ENCODE data around the gene ADAMTSL2.
A peak's percentile ranks its signal among the peaks of the same experiment; 100 is the strongest.

The ADAMTSL2 gene

GRCh38 chr9:133499892-133500270 lies 34.6 kb upstream of the ADAMTSL2 start:
- DNase-seq (ENCODE audit: low spot score) = no peak

GRCh38 chr9:133502112-133502511 lies 32.4 kb upstream of the ADAMTSL2 start:
- no peak for DNase-seq (ENCODE audit: low spot score)

GRCh38 chr9:133505186-133505830 lies 29.2 kb upstream of the ADAMTSL2 start:
- DNase-seq (ENCODE audit: low spot score) = no peak

GRCh38 chr9:133505901-133506652 lies 28.4 kb upstream of the ADAMTSL2 start:
- no peak for DNase-seq (ENCODE audit: low spot score)

GRCh38 chr9:133506653-133507038 lies 27.9 kb upstream of the ADAMTSL2 start:
- DNase-seq (ENCODE audit: low spot score) = no peak

GRCh38 chr9:133507246-133507965 lies 27.1 kb upstream of the ADAMTSL2 start:
- DNase-seq (ENCODE audit: low spot score) = no peak

- DNase-seq (ENCODE audit: low spot score) = no peak
Observed at GRCh38 chr9:133508046-133508445, 26.5 kb upstream of the ADAMTSL2 start.

GRCh38 chr9:133509179-133510083 lies 25.1 kb upstream of the ADAMTSL2 start:
- DNase-seq (ENCODE audit: low spot score) = peak; percentile 71

GRCh38 chr9:133510926-133511505 lies 23.5 kb upstream of the ADAMTSL2 start:
- DNase-seq (ENCODE audit: low spot score) = no peak

GRCh38 chr9:133511607-133512006 lies 22.9 kb upstream of the ADAMTSL2 start:
- no peak for DNase-seq (ENCODE audit: low spot score)

- no peak for DNase-seq (ENCODE audit: low spot score)
Observed at GRCh38 chr9:133512253-133513213, 22.0 kb upstream of the ADAMTSL2 start.

- no peak for DNase-seq (ENCODE audit: low spot score)
Observed at GRCh38 chr9:133513214-133514100, 21.0 kb upstream of the ADAMTSL2 start.

GRCh38 chr9:133514460-133515239 lies 19.9 kb upstream of the ADAMTSL2 start:
- peak; percentile 80 for DNase-seq (ENCODE audit: low spot score)

- DNase-seq (ENCODE audit: low spot score) = no peak
Observed at GRCh38 chr9:133515240-133515610, 19.3 kb upstream of the ADAMTSL2 start.

GRCh38 chr9:133515615-133516255 lies 18.8 kb upstream of the ADAMTSL2 start:
- DNase-seq (ENCODE audit: low spot score) = no peak

GRCh38 chr9:133516256-133516960 lies 18.1 kb upstream of the ADAMTSL2 start:
- no peak for DNase-seq (ENCODE audit: low spot score)

GRCh38 chr9:133516961-133517350 lies 17.5 kb upstream of the ADAMTSL2 start:
- DNase-seq (ENCODE audit: low spot score) = no peak

- DNase-seq (ENCODE audit: low spot score) = no peak
Observed at GRCh38 chr9:133517711-133518110, 16.8 kb upstream of the ADAMTSL2 start.

Data from pons (tissue), 1 donor.